Fibroblast of skin of right biceps (primary cell): ENCODE data around the gene CACNA1I.

ENCODE experiments used
- DNase-seq: peaks from one replicate; pipeline ENCODE4 v3.0.0-alpha.2; 2013

Gene CACNA1I

DNA sequence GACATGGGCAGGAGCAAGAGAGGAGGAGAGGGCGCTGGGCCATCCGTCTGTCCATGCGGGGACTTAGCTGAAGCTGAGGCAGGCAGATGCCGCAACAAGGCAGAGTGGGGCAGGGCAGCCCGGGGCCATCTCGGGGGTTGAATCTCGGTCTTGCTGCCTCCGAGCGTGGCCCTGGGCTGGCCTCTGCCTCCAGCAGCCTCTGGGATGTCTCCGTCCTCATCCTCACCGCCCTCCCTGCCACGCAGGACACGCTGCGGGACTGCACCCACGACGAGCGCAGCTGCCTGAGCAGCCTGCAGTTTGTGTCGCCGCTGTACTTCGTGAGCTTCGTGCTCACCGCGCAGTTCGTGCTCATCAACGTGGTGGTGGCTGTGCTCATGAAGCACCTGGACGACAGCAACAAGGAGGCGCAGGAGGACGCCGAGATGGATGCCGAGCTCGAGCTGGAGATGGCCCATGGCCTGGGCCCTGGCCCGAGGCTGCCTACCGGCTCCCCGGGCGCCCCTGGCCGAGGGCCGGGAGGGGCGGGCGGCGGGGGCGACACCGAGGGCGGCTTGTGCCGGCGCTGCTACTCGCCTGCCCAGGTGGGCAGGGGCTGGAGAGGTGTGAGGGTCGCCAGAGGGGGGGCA is 108.4 kb downstream of the CACNA1I start:
- DNase-seq = no peak

DNA sequence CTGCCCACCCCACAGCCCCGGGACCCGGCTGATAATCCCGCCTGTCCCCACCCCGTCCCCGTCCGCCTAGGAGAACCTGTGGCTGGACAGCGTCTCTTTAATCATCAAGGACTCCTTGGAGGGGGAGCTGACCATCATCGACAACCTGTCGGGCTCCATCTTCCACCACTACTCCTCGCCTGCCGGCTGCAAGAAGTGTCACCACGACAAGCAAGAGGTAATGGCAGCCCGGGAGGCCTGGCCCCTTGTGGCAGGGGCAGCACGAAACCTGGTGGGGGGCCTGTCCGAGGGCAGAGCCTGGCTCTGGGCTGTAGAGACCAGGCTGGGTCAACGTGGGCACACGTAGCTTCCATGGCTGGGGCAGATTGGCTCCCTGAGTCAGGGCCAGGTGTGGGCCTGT is 109.1 kb downstream of the CACNA1I start:
- DNase-seq = no peak

DNA sequence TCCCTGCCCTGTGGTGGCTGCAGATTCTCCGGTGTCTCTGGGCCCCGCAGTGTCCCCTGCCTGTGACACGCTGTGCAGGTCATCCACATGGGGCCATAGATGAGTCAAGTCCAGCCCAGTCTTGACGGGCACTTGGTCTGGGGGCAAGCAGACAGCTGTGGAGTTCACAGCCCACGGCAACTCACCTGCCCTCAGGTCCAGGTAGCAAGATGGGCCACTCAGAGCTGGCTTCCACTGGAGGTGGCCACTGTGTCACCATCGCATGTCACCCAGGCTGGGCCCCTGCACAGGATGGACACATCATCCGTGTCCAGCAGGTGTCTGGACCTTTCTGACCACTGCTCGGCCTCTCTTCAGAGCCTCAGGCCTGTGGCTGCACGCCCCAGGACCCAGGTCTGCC is 109.9 kb downstream of the CACNA1I start:
- DNase-seq = no peak

DNA sequence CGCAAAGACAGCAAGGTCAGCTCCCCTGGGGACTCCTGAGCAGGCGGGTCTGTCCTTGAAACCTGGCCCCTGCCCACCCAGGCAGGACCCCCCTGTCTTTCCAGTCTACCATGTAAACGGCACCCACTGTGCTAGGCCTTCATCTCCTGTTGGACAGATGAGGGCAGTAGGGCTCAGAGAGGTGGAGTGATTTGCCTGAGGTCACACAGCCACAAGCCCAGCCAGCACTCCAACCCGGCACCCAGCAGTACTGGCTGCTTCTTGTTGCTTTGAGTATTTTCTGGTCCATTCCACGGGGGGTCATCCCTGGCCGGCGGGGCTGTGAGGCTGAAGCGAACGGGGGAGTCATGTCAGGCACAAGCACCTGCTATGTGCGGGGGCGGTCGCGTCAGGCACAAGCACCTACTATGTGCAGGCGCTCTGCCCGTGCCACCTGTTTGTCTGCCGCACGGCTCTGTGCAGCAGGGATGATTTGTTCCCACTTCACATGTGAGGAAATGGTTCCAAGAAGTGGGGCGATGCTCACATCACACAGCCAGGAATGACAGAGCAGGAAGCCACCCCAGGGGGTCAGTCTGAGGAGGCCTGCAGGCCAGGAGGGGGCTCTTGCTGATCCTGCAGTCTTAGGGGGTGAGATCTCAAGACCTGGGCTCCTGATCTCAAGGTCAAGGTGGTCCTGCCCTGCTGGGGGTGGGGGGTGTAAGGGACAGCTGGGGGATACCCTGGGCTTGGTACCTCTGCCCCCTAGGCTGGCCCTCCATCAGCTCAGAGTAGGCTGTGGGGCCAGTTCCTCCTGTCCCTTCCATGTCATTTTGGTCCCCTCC is 110.7 kb downstream of the CACNA1I start:
- DNase-seq = no peak

DNA sequence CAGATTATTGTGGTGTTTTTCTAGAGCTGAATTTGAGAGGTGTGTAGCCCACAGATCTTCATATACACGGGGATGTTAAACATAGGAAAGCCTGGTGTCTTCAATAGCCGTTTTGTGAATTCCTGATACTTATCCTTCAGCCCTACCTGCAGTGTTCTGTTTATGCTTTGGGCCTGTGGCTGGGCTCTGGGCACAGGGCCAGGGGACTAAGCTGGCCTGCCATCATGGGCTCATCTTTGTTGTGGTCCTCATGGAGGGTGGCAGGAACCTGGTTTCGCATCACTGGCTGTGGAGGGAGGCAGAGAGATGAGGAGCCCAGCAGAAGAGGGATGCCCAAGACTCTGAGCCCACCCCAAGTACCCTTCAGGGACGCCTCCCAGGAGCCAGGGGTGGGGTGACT is 112.4 kb downstream of the CACNA1I start:
- no peak for DNase-seq

DNA sequence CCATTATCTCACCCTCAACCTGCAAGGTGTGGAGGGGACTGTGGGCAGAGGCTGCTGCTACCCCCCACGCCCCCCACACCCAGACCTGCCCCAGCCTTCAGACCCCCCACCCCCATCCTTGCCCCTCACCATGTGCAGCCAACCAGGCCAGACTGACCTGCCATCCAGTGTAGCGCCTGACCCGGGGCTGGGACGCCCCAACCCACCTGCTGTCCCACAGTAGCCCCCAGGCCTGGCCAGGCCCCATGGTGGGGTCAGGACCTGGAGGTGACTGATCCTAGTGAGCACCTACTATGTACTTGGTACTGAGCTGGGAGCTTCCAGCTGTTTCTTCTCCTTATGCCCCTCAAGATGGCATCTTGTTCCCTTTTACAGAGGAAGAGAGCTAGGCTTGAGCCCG is 113.1 kb downstream of the CACNA1I start:
- DNase-seq = no peak

DNA sequence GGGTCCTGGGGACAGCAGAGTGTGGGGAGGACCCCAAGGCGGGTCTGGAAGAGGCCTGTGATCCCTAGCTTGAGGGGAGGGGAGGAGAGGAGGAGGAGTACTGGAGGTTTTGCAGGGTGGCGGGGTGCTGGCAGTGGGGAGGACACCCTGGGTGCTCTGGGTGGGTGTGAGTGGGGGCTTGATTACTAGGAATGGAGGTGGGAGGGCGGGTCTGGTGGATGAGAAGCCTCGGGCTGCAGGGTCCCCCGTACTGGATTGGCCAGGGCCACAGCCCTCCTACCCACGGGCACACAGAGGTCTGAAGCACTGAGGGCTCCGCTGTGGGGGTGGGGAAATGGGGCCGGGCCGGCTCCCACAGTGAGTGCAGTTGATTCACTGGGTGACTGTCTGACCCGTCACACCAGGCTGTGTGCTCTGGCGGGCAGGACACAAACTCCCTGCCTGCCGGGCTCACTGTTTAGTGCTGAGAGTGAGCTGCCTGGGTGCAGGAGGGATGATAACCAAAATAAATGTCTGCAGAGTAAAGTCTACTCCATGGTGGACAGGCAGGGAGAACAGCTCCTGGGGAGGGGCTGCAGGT is 114.2 kb downstream of the CACNA1I start:
- no peak for DNase-seq

DNA sequence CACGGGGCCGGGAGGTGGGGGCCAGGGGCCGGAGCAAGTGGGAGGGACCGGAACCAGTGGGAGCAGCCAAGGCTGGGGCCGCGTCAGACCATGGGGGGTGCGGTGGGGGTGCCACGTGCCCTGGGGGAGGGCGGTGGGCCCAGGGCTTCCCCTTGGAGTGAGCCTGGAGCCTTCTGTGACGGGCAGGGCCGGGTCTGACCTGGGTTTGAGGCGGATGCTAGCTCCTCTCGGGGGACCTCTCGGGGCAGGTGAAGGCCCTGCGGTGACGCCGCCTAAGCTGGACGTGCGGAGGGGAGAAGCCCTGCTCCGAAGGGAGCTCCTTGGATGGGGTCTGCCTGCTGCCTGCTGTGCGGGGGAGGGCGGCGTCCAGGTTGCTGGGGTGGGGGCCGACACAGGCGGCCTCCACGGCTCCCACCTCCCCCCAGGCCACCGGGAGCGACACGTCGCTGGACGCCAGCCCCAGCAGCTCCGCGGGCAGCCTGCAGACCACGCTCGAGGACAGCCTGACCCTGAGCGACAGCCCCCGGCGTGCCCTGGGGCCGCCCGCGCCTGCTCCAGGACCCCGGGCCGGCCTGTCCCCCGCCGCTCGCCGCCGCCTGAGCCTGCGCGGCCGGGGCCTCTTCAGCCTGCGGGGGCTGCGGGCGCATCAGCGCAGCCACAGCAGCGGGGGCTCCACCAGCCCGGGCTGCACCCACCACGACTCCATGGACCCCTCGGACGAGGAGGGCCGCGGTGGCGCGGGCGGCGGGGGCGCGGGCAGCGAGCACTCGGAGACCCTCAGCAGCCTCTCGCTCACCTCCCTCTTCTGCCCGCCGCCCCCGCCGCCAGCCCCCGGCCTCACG is 115.0 kb downstream of the CACNA1I start:
- no peak for DNase-seq

DNA sequence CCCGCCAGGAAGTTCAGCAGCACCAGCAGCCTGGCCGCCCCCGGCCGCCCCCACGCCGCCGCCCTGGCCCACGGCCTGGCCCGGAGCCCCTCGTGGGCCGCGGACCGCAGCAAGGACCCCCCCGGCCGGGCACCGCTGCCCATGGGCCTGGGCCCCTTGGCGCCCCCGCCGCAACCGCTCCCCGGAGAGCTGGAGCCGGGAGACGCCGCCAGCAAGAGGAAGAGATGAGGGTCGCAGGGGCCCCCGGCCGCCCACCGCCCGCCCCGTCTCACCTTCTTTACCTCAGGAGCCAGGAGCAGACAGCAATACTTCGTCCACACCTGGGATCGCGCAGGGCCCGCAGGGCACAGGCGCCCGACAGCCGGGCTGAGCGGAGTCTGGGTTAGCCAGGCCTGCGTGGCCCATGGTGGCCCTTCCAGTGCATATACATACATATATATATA is 115.6 kb downstream of the CACNA1I start:
- no peak for DNase-seq

DNA sequence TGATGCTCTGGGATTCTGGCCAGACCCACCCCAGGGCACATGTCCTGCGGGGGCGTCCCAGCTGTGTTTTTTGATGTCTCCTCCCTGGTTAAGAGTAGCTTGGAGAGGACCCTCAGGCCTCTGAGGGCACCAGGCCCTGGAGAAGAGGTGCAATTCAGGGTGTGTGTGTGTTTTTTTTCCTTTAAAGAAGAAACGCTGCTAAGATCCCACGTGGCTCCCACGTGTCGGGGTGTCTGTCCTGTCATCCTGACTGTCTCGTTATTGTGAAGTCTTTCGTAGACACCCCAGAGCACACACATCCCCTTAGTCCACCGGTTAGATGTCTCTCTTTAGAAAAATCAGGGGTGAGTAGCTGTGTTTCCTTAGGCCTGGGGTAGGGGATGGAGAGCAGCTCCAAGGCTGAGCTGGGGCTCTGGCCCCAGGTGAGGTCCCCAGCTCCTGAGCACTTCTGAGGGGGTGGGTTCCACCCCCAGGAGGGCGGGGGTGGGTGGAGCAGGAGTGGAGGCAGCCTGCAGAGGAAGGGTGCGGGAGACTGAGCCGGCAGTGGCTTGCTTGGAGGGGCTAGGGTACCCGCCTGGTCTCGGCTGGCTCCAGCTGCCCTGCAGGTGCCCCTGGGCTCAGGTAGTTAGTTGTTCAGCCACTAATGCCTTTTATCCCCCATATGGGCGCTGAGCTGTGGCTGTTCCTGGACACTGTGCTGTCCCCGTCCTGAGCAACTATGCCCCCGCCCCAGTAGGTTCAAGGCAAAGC is 116.4 kb downstream of the CACNA1I start:
- DNase-seq = no peak

DNA sequence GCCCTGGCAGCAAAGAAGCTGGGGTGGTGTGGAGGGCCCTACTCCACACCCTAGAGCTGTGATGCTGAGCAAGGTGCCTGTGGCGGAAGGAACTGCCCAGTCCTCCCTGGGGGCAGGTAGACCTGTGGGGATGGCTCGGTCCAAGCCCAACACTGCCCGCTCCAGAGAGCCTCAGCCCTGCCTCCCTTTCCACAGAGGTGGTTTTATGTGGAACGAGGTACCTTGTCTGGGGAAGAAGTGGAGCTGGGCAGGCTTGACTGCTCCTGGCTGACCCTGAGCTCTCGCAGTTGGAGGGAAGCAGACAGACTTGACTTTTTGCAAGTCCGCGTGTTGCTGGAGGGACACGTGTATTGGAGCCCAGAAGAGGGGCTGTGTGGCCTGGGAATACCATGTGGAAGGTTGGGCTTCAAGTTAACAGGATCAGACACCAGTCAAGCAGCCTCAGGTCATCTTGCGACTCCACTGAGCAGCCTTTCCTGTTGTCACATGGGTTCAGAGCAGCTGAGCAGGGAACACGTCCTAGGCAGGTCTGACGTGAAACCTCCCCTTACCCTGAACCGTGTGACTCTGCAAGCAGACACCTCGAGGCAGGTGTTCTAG is 117.7 kb downstream of the CACNA1I start:
- no peak for DNase-seq

DNA sequence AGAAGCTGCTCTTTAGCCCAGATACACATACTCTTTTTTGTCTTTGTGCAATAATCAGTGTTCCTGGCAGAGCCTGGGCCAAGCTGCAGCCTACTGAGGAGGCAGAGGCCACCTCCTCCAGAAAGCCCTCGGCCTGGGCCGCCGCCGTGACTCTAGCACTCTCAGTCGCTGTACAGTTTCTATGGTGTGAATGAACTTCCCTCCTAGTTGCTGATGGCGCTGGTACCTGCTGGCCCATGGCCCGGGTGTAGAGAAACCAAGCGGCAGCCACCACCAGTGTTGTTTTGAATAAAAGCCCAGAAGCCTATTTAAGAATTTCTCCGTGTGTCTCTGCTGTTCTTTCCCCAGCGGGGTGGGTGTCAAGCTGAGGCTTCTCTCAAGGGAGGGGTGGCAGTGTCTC is 118.9 kb downstream of the CACNA1I start:
- no peak for DNase-seq

DNA sequence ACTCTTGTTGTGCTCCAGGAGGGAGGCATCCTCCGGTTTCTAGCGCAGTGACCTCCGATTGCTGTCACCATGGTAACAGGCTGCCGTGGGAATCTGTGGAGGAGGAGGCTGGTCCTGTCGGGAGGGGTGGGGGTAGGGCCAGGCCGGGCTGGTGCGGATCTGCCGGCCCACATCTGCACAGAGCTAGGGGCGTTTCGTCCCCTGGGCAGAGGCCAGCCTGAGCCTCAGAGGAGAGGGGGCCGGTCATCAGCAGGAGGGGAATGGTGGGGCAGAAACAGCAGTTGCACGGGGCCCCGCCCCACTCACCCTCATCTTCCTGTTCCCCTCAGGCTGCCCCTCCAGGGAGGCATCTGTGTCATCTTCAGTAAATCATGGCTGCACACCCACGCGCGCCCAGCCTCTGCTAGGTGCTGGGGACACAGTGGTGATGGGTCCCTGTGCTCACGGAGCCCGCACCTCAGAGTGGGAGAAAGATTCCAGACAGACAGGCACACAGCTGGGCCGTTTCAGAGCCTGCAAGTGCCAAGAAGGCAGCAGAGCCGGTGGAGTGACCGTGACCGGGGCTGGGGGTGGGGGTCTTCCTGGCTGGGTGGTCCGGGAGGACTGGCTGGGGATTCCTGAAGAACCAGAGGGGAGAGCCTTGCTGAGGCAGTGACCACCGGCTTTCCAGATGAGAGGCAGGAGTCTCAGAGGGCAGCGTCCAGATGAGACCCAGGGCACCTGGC is 120.5 kb downstream of the CACNA1I start:
- DNase-seq = peak; percentile 8

DNA sequence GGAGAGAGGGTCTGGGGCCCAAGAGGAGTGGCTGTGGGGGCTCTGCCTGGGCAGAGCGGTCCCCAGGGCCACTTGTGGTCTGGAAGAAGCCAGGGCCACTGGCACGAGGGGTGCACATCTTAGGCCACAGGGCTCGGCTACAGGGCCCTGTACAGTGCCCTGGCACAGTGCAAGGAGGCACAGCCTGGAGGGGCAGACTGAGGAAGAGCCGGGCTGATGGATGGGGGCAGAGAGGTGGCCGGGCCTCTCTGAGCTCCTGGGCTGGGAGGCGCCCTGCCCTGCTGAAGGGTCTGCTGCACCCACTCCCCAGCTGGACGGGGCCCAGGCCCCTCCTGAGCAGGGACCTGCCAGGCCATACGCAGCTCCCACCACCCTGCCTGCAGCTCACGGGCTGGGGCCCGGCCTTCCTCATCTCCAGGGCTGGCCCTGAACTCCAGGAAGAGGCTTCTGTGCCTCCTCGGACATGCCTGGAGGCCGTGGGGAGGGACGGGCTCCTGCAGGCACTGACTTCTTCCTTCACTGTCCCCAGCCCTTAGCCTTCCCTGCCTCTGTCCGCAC is 123.5 kb downstream of the CACNA1I start:
- no peak for DNase-seq

DNA sequence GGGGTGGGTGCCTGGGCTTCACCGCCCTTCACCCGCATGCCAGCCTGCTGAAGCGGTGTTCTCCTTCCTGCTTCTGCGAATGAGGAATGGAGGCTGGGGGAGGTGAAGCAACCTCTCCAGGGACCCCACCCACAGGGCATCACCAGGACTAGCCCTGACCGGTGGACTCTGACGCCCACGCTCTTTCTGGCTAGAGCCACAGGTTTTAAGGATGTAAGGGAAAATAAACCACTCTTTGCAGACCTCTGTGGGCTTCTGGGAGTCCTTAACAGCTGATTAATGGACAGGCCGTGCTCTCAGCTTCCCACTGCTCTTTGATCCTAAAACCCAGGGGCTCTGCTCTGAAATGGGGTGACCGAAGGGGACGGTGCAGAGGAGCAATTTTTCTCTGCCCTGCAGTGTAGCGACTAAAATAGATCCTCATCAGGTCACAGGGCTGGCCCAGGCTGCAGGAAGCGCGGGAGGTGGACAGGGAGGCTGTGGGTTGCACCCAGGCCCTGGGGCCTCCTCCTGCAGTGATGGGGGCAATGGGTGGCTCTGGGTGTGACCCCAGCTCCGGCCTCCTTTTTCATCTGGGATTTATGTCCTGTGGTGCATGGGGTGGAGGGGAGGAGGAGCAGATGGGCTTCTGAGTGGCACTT is 127.4 kb downstream of the CACNA1I start:
- DNase-seq = no peak

DNA sequence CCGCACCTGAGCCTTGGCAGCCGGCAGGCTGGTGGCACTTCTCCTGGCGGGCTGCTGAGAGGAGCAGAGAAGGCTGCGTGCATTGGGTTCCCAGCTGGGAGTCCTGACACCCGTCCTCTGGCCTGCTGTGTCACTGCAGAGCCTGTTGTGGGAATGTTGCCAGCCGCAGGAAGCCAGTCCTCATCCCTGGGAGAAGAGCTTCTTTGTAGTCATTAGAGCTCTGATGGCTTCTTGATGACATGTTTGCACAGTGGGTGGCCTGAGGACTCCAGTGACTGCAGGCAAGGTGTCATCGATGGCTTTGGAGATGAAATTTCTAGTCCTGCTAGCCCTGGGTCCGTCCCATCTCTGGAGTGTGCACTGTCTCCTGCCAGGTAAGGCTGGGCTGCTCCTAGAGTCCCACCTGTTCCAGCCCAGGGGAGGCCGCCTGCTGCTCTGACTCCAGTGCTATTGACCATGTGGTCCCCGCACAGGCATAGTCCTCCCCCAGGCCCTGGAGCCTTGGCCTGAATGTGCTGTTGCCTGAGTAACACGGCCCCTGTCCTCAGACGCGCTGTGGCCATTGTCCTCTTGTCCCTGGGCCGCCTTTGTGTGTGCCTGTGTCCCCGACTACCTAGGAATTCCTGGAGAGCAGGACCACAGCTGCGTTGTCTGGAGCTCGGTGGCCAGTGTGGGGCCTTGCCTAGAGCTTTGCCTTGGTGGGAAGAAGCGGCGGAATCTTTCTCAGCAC is 129.2 kb downstream of the CACNA1I start:
- DNase-seq = no peak

DNA sequence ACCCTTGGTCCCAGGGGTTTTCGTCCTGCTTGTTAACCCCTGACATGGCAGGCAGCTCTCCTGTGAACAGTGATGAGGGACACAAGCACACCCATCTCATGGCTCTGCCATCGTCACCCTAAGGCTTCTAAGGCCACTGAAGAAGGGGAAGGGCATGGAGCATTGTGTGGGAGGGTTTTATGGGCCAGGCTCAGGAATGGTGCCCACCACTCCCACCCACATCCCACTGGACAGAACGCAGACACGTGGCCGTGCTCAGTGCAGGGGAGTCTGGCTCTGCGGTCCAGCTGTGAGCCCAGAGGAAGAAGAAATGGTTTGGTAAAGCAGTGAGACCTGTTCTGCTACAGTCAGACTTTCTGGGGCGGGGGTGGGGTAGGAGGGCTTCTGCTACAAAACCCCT is 130.0 kb downstream of the CACNA1I start:
- DNase-seq = no peak

DNA sequence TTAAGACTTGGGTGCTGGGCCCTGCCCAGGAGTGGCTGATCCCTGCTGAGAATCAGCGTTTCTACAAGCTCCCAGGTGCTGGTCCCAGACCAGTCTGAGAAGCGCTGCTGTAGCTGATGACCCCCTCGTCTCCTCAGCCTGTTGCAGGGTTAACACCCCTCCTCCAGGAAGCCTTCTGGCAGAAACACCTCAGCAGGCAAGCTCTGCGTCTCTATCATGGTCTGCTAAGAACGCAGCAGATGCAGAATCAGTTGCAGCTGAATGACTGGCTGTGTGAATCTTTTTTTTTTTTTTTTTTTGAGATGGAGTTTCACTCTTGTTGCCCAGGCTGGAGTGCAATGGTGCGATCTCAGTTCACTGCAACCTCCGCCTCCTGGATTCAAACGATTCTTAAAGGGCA is 132.5 kb downstream of the CACNA1I start:
- DNase-seq = no peak

DNA sequence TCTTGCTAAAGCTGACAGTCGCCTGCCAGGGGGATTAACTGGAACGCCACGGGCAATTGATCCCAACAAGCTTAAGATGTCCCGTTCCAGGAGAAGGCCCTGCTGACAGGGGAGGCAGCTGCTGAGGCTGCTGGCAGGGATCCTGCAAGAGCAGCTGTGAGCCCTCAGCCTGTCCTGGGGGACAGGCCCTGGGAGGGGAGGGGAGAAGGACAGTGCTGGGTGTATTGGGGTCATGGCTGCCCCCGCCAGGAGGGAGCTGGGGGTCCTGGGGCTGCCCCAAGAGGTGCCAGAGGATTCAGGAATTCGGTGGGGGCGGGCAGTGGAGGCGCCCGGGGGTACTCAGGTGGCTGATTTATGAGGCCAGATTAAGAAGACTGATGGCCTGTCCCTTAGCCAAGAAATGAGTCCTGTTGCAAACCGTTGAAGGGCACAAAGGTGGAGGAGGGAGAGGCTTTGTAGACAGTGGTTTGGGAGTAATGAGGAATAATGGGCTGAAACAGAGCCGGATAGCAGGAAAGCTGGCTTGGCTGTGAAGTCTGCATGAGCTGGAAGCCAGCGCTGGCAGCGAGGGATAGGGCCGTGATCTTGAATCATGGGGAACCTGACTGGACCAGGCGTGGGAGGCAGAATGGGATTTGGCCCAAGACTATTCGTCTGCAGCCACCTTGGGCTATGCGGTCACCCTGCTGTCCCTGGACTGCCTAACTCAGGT is 133.5 kb downstream of the CACNA1I start:
- no peak for DNase-seq
